GM23338 (cell line): Measurements from ENCODE around the gene SLU7. TPM values are rescaled to one million over a fixed set of nuclear protein-coding genes. Genes with fewer than 3 reads are reported as not detected.

Experiments used
- ATAC-seq: fragments of 200-7000 bp; cut with Tn5 transposase; 3 replicates; pipeline ENCODE4 v1.9.1; 2020
- DNase-seq: peaks from one replicate; pipeline ENCODE4 v3.0.0-alpha.2; 2015; ENCODE audit warnings: low spot score
- H2AFZ ChIP-seq: fragments of 200-600 bp; sonication (generic); 2 replicates; pipeline ENCODE4 v1.8.0; 2016; ENCODE audit warnings: antibody characterized with exemption, mild to moderate bottlenecking, moderate library complexity
- H3F3A ChIP-seq: fragments of 200-600 bp; sonication (generic); replicated peaks from 2 replicates; pipeline ENCODE4 v1.8.0; 2017; ENCODE audit warnings: antibody characterized with exemption, mixed run types, low read depth
- H3K27ac ChIP-seq: fragments of 200-600 bp; sonication (generic); 2 replicates; pipeline ENCODE4 v1.6.1; 2016; ENCODE audit warnings: low read depth
- H3K27me3 ChIP-seq: fragments of 200-600 bp; sonication (generic); 2 replicates; pipeline ENCODE4 v1.8.0; 2016; ENCODE audit warnings: mild to moderate bottlenecking, mixed run types, moderate library complexity; ENCODE audit not compliant: insufficient read depth
- H3K36me3 ChIP-seq: fragments of 200-600 bp; sonication (generic); 2 replicates; pipeline ENCODE4 v1.8.0; 2016; ENCODE audit warnings: mild to moderate bottlenecking; ENCODE audit not compliant: insufficient read depth
- H3K4me1 ChIP-seq: fragments of 200-600 bp; sonication (generic); 2 replicates; pipeline ENCODE4 v1.8.0; 2016; ENCODE audit warnings: mild to moderate bottlenecking, moderate library complexity; ENCODE audit not compliant: insufficient read depth
- H3K4me2 ChIP-seq: fragments of 200-600 bp; sonication (generic); 2 replicates; pipeline ENCODE4 v1.7.1; 2017; ENCODE audit warnings: mixed run types
- H3K4me3 ChIP-seq: fragments of 200-600 bp; sonication (generic); 2 replicates; pipeline ENCODE4 v1.6.1; 2016; ENCODE audit warnings: mixed run types
- H3K79me2 ChIP-seq: fragments of 200-600 bp; sonication (generic); replicated peaks from 2 replicates; pipeline ENCODE4 v1.8.0; 2017; ENCODE audit warnings: mild to moderate bottlenecking; ENCODE audit not compliant: insufficient read depth
- H3K9me2 ChIP-seq: fragments of 200-600 bp; sonication (generic); 2 replicates; pipeline ENCODE4 v1.8.0; 2017; ENCODE audit not compliant: insufficient read depth
- H4K20me1 ChIP-seq: fragments of 200-600 bp; sonication (generic); replicated peaks from 2 replicates; pipeline ENCODE4 v1.8.0; 2017; ENCODE audit warnings: mild to moderate bottlenecking; ENCODE audit not compliant: insufficient read depth
- H3K27ac Mint-ChIP-seq: 2 replicates; pipeline ENCODE4 v1.8.0; 2020; ENCODE audit warnings: inconsistent platforms, mild to moderate bottlenecking, moderate library complexity, mixed read lengths
- H3K27me3 Mint-ChIP-seq: 3 replicates; pipeline ENCODE4 v1.8.0; 2022; ENCODE audit warnings: low read depth, mild to moderate bottlenecking, moderate library complexity, mixed read lengths, inconsistent platforms; ENCODE audit not compliant: insufficient read depth, poor library complexity
- H3K36me3 Mint-ChIP-seq: 3 replicates; pipeline ENCODE4 v1.8.0; 2021; ENCODE audit warnings: low read depth, mild to moderate bottlenecking, inconsistent platforms, moderate library complexity, mixed read lengths
- H3K4me1 Mint-ChIP-seq: 3 replicates; pipeline ENCODE4 v1.8.0; 2020; ENCODE audit warnings: mild to moderate bottlenecking, inconsistent platforms, mixed read lengths
- H3K4me3 Mint-ChIP-seq: 3 replicates; pipeline ENCODE4 v1.8.0; 2021; ENCODE audit warnings: moderate library complexity, mild to moderate bottlenecking, inconsistent platforms, mixed read lengths
- H3K9me3 Mint-ChIP-seq: 3 replicates; pipeline ENCODE4 v1.8.0; 2020; ENCODE audit warnings: moderate library complexity, mild to moderate bottlenecking, inconsistent platforms, mixed read lengths
- JUNB ChIP-seq: IDR thresholded peaks from one replicate; pipeline ENCODE4 v1.6.1; 2016; ENCODE audit warnings: antibody characterized with exemption; ENCODE audit not compliant: unreplicated experiment
- POLR2AphosphoS5 ChIP-seq: IDR thresholded peaks from 2 replicates; pipeline ENCODE4 v1.6.1; 2016; ENCODE audit warnings: antibody characterized with exemption, low read depth
- ZNF114 ChIP-seq: fragments of 250-450 bp; sonication (Bioruptor Pico); IDR thresholded peaks from 2 replicates; pipeline ENCODE4 v1.5.0; 2020; ENCODE audit warnings: mild to moderate bottlenecking, moderate library complexity
- polyA plus RNA-seq: library from polyadenylated mRNA; unstranded; fragments of >200 nt; fragmentation: Nextera tagmentation; extraction: Ambion mirVana; gene quantifications from 2 replicates; pipeline ENCODE4 v1.2.1, GENCODE V29; 2016
- total RNA-seq: library from RNA; depleted of rRNA; stranded (reverse); fragments of >200 nt; shearing (Covaris generic); gene quantifications from 2 replicates; pipeline ENCODE4 v1.2.3, GENCODE V29; 2014
- TF ChIP-seq, protein P1 (sequence below): IDR thresholded peaks from one replicate; pipeline ENCODE4 v1.6.1; 2018; ENCODE audit warnings: antibody characterized with exemption; ENCODE audit not compliant: unreplicated experiment
- TF ChIP-seq, protein P2 (sequence below): IDR thresholded peaks from 2 replicates; pipeline ENCODE4 v1.6.1; 2016; ENCODE audit warnings: antibody characterized with exemption

Gene SLU7
- total and polyA plus RNA-seq, 2 experiments from 2014 or later: 27.0 to 47.5 TPM

DNA sequence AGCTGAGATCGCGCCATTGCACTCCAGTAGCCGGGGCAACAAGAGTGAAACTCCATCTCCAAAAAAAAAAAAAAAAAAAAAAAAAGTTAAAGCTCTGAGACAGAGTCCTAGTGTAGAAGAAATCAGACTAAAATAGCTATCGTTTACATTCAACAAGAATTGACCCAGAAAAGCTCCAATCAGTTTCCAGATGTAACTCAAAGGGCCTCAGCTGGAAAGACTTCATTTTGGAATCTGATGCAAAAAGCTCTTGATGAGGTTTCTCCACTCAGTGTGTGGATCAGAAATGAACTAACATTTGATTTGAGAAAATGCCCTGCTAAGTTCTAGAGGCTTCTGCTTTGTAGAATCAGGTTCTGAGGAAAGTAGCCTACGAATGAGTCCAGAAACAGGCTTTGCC, 41.2 kb downstream of the SLU7 start (continued):
- TF ChIP-seq, protein P1, sequence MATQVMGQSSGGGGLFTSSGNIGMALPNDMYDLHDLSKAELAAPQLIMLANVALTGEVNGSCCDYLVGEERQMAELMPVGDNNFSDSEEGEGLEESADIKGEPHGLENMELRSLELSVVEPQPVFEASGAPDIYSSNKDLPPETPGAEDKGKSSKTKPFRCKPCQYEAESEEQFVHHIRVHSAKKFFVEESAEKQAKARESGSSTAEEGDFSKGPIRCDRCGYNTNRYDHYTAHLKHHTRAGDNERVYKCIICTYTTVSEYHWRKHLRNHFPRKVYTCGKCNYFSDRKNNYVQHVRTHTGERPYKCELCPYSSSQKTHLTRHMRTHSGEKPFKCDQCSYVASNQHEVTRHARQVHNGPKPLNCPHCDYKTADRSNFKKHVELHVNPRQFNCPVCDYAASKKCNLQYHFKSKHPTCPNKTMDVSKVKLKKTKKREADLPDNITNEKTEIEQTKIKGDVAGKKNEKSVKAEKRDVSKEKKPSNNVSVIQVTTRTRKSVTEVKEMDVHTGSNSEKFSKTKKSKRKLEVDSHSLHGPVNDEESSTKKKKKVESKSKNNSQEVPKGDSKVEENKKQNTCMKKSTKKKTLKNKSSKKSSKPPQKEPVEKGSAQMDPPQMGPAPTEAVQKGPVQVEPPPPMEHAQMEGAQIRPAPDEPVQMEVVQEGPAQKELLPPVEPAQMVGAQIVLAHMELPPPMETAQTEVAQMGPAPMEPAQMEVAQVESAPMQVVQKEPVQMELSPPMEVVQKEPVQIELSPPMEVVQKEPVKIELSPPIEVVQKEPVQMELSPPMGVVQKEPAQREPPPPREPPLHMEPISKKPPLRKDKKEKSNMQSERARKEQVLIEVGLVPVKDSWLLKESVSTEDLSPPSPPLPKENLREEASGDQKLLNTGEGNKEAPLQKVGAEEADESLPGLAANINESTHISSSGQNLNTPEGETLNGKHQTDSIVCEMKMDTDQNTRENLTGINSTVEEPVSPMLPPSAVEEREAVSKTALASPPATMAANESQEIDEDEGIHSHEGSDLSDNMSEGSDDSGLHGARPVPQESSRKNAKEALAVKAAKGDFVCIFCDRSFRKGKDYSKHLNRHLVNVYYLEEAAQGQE: no peak
- TF ChIP-seq, protein P2, sequence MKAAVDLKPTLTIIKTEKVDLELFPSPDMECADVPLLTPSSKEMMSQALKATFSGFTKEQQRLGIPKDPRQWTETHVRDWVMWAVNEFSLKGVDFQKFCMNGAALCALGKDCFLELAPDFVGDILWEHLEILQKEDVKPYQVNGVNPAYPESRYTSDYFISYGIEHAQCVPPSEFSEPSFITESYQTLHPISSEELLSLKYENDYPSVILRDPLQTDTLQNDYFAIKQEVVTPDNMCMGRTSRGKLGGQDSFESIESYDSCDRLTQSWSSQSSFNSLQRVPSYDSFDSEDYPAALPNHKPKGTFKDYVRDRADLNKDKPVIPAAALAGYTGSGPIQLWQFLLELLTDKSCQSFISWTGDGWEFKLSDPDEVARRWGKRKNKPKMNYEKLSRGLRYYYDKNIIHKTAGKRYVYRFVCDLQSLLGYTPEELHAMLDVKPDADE: no peak
- TF ChIP-seq POLR2AphosphoS5: no peak

DNA sequence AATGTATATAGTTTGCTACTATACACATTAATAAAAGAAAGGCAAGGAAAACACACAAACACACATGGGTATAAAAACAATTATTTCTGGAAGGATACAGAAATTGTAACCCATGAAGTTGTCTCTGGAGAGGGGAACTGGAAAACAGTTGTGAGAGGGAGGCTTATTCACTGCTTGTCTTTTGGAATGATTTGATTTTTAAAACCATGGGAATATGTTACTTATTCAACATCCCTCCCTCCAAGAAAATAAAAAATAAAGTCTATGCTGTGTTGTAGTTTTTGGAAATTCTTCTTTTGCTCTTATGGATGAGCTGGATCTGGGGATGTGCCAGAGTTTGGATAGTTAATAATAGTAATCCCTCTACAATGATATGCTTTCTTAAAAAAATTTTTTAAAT, 42.5 kb downstream of the SLU7 start:
- Histone ChIP-seq H3K27ac (no peak overlapping the region), H3K4me1 (peaks cover 3% of the 10 kb centered on the region; the same call in 1 of the 2 replicates), H3K9me2 (no peaks in the 10 kb centered on the region), H3K4me2 (no peak overlapping the region), H3F3A (no peaks in the 10 kb centered on the region), H4K20me1 (no peaks in the 10 kb centered on the region), H2AFZ (no peak overlapping the region), H3K79me2 (no peaks in the 10 kb centered on the region), H3K27me3 (peaks cover 1% of the 10 kb centered on the region; the same call in 1 of the 2 replicates), H3K36me3 (no peaks in the 10 kb centered on the region), H3K4me3 (no peak overlapping the region)
- Mint-ChIP-seq H3K4me3 (no peak overlapping the region), H3K9me3 (no peaks in the 10 kb centered on the region), H3K27ac (no peak overlapping the region), H3K27me3 (no peaks in the 10 kb centered on the region), H3K4me1 (peaks cover 11% of the 10 kb centered on the region; the same call in 2 of the 3 replicates), H3K36me3 (no peaks in the 10 kb centered on the region)
- no peak for ATAC-seq
- TF ChIP-seq JUNB (no peak), ZNF114 (CRISPR knock-in tag) (no peak)
- TF ChIP-seq, protein P2: no peak
- TF ChIP-seq, protein P1: no peak
- DNase-seq: no peak
